ENCODE measurements around the gene HDGFL3. TPM values are rescaled to one million over a fixed set of nuclear protein-coding genes. Genes with fewer than 3 reads are reported as not detected.

HDGFL3 gene
- total RNA-seq, 1 donor from 2014 or later: 27.7 TPM

DNA sequence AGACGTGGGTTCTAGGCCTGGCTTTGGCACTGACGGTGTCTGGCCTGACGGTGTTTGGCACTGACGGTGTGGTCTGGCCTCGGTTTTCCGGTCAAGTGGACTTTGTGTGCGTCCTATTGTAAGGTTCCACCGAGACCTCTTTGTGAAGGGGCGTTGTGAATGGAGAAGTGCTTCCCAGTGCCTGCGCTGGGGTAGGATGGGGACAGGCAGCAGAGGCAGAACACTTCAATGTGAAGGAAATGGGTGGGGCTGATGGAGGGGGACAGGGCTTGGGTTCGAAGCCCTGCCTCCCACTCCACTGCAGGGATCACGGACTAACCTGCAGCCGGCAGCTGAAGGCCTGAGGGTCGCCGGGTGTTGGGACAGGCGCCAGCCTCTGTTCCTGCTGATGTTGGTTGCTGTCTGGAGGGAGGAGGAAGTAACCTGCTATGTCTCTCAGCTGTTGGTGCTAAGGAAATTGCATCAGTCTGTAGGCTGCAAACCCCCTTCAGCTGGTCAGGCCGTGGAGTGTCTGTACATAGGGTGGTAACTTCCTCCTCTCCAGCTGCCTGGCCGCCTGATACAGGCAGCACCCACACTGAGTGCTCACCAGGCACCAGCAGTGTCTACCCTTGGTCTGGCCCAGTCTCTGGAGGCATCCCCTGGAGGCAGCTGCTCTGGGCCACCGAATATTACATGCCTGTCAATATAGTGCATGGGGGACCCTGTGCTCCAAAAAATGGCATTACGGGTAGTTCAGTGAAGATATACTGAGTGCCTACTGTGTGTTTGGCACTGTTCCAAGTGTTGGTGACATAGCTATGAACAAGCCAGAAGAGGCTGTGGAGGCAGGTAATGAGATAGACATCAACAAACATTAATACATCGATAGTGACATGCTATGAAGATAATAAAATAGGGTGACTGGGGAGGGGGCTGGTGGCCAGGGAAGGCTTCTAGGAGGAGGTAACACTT is 99.1 kb downstream of the HDGFL3 start:
- Histone ChIP-seq H3K27me3 (peaks cover 7% of the 10 kb centered on the region), H3K4me1 (peaks cover 11% of the 10 kb centered on the region), H3K36me3 (no peaks in the 10 kb centered on the region), H3K27ac (no peak overlapping the region), H3K4me3 (peak overlapping the region; percentile 42 to 52), H3K9me3 (no peaks in the 10 kb centered on the region)
- TF ChIP-seq CTCF (IDR thresholded peaks at IDR 0.05) (no peak), POLR2A (IDR thresholded peaks at IDR 0.05) (no peak), POLR2AphosphoS5 (IDR thresholded peaks at IDR 0.05; ENCODE audit: insufficient read depth in 1 of 2, low read depth in 1 of 2) (no peak)
- no peak for DNase-seq (ENCODE audit: extremely low spot score in 2 of 2)
- intact Hi-C loops (cut with DNase I): no loop called here

DNA sequence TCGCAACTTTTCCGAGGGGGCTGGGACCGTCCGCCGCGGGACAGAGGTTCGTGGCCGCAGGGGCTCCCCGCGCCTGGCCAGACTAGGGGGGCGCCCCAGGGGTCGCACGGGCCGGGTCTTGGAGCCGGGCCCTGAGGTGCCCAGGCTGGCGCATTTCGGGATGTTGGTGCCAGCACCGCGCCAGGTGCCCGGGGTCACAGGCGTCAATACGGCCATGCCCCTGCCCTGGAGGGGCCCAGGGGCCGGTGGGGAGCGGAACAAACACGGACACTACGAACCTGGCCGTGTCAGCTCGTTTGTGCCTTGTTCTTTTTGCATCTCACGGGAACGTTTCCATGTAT is 99.8 kb downstream of the HDGFL3 start:
- DNase-seq (ENCODE audit: extremely low spot score in 2 of 2): no peak
- H3K27me3 ChIP-seq: peaks cover 7% of the 10 kb centered on the region
- no peak overlapping the region for H3K27ac ChIP-seq
- TF ChIP-seq POLR2AphosphoS5 (IDR thresholded peaks at IDR 0.05; ENCODE audit: insufficient read depth in 1 of 2, low read depth in 1 of 2) (no peak), CTCF (IDR thresholded peaks at IDR 0.05) (no peak), POLR2A (IDR thresholded peaks at IDR 0.05) (no peak)
- intact Hi-C loops (cut with DNase I): no loop called here
- no peaks in the 10 kb centered on the region for H3K9me3 ChIP-seq
- peaks cover 11% of the 10 kb centered on the region for H3K4me1 ChIP-seq
- H3K4me3 ChIP-seq: peak overlapping the region; percentile 42 to 52
- no peaks in the 10 kb centered on the region for H3K36me3 ChIP-seq

GRCh38 chr15:83106994-83107840 is 100.4 kb downstream of the HDGFL3 start, which contains the start of gene TM6SF1:
TSS of gene TM6SF1 (plus strand) at chr15:83107645. CDS start at chr15:83107681, 36 bp downstream.
- intact Hi-C loops (cut with DNase I): no loop called here
- H3K27me3 ChIP-seq: peaks cover 7% of the 10 kb centered on the region
- H3K4me1 ChIP-seq: peaks cover 11% of the 10 kb centered on the region
- H3K4me3 ChIP-seq: peak within 1 kb of the TSS; percentile 42 to 52
- no peak within 1 kb of the TSS for H3K27ac ChIP-seq
- TF ChIP-seq CTCF (IDR thresholded peaks at IDR 0.05) (no peak), POLR2AphosphoS5 (IDR thresholded peaks at IDR 0.05; ENCODE audit: insufficient read depth in 1 of 2, low read depth in 1 of 2) (no peak), POLR2A (IDR thresholded peaks at IDR 0.05) (no peak)
- no peak for DNase-seq (ENCODE audit: extremely low spot score in 2 of 2)
- H3K36me3 ChIP-seq: no peaks in the 10 kb centered on the region
- no peaks in the 10 kb centered on the region for H3K9me3 ChIP-seq

- Histone ChIP-seq H3K27me3 (peaks cover 7% of the 10 kb centered on the region), H3K4me3 (no peak overlapping the region), H3K9me3 (no peaks in the 10 kb centered on the region), H3K36me3 (no peaks in the 10 kb centered on the region), H3K4me1 (peaks cover 11% of the 10 kb centered on the region), H3K27ac (no peak overlapping the region)
- DNase-seq (ENCODE audit: extremely low spot score in 2 of 2): no peak
- TF ChIP-seq CTCF (IDR thresholded peaks at IDR 0.05) (no peak), POLR2A (IDR thresholded peaks at IDR 0.05) (no peak), POLR2AphosphoS5 (IDR thresholded peaks at IDR 0.05; ENCODE audit: insufficient read depth in 1 of 2, low read depth in 1 of 2) (no peak)
- intact Hi-C loops (cut with DNase I): no loop called here
Measured at GRCh38 chr15:83105440-83105839, 102.2 kb downstream of the HDGFL3 start.
